ENCODE results near the gene KCNQ5. TPM values are rescaled to one million over a fixed set of nuclear protein-coding genes. Genes with fewer than 3 reads are reported as not detected.

KCNQ5 gene
- total RNA-seq, 1 experiment from 2014 or later, result not detected

GRCh38 chr6:73225396-73225795 is 603.5 kb downstream of the KCNQ5 start, which contains the start of gene KHDC1L:
TSS of gene KHDC1L (minus strand) at chr6:73225496. CDS start at chr6:73225408, 88 bp downstream.
- Histone ChIP-seq H3K79me2 (ENCODE audit: insufficient read depth, low read length) (no peaks in the 10 kb centered on the region), H3K4me1 (ENCODE audit: control insufficient read depth in 1 of 2, insufficient read depth in 2 of 2, low read length in 2 of 2) (peaks cover 18 to 27% of the 10 kb centered on the region in 2 experiments), H3K9me2 (ENCODE audit: insufficient read depth) (no peaks in the 10 kb centered on the region), H4K20me1 (ENCODE audit: insufficient read depth) (no peaks in the 10 kb centered on the region), H3K27ac (ENCODE audit: low read depth, low read length) (peak within 1 kb of the TSS; percentile 67), H3K9ac (ENCODE audit: low read length) (peak within 1 kb of the TSS; percentile 17; the same call in 1 of the 2 replicates), H3K4me3 (replicated peaks in 1 of 2; ENCODE audit: low read depth in 1 of 2, low read length in 2 of 2) (peak within 1 kb of the TSS; percentile 12 to 34), H2AFZ (ENCODE audit: low read depth, low read length, poor library complexity, severe bottlenecking) (no peak within 1 kb of the TSS), H3K36me3 (ENCODE audit: control insufficient read depth in 1 of 2, insufficient read depth in 2 of 2, low read length in 2 of 2) (no peaks in the 10 kb centered on the region), H3K4me2 (ENCODE audit: low read length) (peak within 1 kb of the TSS; percentile 63), H3K27me3 (ENCODE audit: insufficient read depth, low read length) (no peaks in the 10 kb centered on the region), H3K9me3 (ENCODE audit: control insufficient read depth in 1 of 2, insufficient read depth in 1 of 2, low read depth in 1 of 2, low read length in 2 of 2) (no peaks in the 10 kb centered on the region)
- ATAC-seq (no peak), DNase-seq (ENCODE audit: low read depth, low spot score) (no peak)
- POLR2A ChIA-PET, result no interaction called here
- no TSS peak for BruUV-seq (replicated peaks)
- CTCF ChIA-PET, result no interaction called here
- intact Hi-C loops (cut with micrococcal nuclease), result no loop called here
- TF ChIP-seq CBX3 (IDR thresholded peaks at IDR 0.05; ENCODE audit: low read depth), result no peak
- RAD21 ChIA-PET (ENCODE audit: low non-redundant PET in 1 of 2, low total read pairs in 2 of 2, uncharacterized antibody in 2 of 2, unreplicated experiment in 2 of 2), result no interaction called here

GRCh38 chr6:73227606-73228255 is 605.9 kb downstream of the KCNQ5 start:
- H3K4me2 ChIP-seq (ENCODE audit: low read length), result no peak overlapping the region
- H3K9me3 ChIP-seq (ENCODE audit: control insufficient read depth in 1 of 2, insufficient read depth in 1 of 2, low read depth in 1 of 2, low read length in 2 of 2), result no peaks in the 10 kb centered on the region
- TF ChIP-seq ELF1 (IDR thresholded peaks at IDR 0.05; ENCODE audit: borderline replicate concordance, low read depth), result no peak
- TF ChIP-seq REST (IDR thresholded peaks at IDR 0.05; ENCODE audit: low read depth), result no peak
- H3K4me3 ChIP-seq (replicated peaks in 1 of 2; ENCODE audit: low read depth in 1 of 2, low read length in 2 of 2), result no peak overlapping the region
- RAD21 ChIA-PET (ENCODE audit: low non-redundant PET in 1 of 2, low total read pairs in 2 of 2, uncharacterized antibody in 2 of 2, unreplicated experiment in 2 of 2), result no interaction called here
- H3K9me2 ChIP-seq (ENCODE audit: insufficient read depth), result no peaks in the 10 kb centered on the region
- H3K36me3 ChIP-seq (ENCODE audit: control insufficient read depth in 1 of 2, insufficient read depth in 2 of 2, low read length in 2 of 2), result no peaks in the 10 kb centered on the region
- CTCF ChIA-PET, result no interaction called here
- H2AFZ ChIP-seq (ENCODE audit: low read depth, low read length, poor library complexity, severe bottlenecking), result no peak overlapping the region
- H4K20me1 ChIP-seq (ENCODE audit: insufficient read depth), result no peaks in the 10 kb centered on the region
- no peak overlapping the region for H3K27ac ChIP-seq (ENCODE audit: low read depth, low read length)
- POLR2A ChIA-PET, result no interaction called here
- H3K4me1 ChIP-seq (ENCODE audit: control insufficient read depth in 1 of 2, insufficient read depth in 2 of 2, low read length in 2 of 2), result peaks cover 13 to 20% of the 10 kb centered on the region in 2 experiments
- no peaks in the 10 kb centered on the region for H3K79me2 ChIP-seq (ENCODE audit: insufficient read depth, low read length)
- ATAC-seq (no peak), DNase-seq (ENCODE audit: low read depth, low spot score) (no peak)
- no TSS peak for BruUV-seq (replicated peaks)
- intact Hi-C loops (cut with micrococcal nuclease), result no loop called here
- H3K9ac ChIP-seq (ENCODE audit: low read length), result no peak overlapping the region
- H3K27me3 ChIP-seq (ENCODE audit: insufficient read depth, low read length), result no peaks in the 10 kb centered on the region

Data from HCT116 (cell line).